Activated CD8-positive, alpha-beta memory T cell treated with anti-CD3 and anti-CD28 coated beads for 36 hours (primary cell): ENCODE measurements around the gene OXTR. TPM values are rescaled to one million over a fixed set of nuclear protein-coding genes. Genes with fewer than 3 reads are reported as not detected.

Experiments used
- CTCF ChIA-PET: fragments of 350-600 bp; sonication (Branson Sonifier 250); formaldehyde crosslinking; loops from one replicate; lab custom pipeline; 2021; ENCODE audit warnings: antibody characterized with exemption; lab: Charles Lee
- POLR2A ChIA-PET: fragments of 350-600 bp; sonication (Branson Sonifier 250); formaldehyde crosslinking; loops from one replicate; lab custom pipeline; 2021; ENCODE audit warnings: antibody characterized with exemption; lab: Charles Lee
- total RNA-seq, 2 experiments: library from RNA; stranded (reverse); gene quantifications; one replicate each; pipeline ENCODE4 v1.2.3, GENCODE V29; 2021

The OXTR gene
- 1 to 10 TPM in 1 of 2 experiments, under 1 TPM in 1; 0.73 to 1.0 TPM for total RNA-seq

DNA sequence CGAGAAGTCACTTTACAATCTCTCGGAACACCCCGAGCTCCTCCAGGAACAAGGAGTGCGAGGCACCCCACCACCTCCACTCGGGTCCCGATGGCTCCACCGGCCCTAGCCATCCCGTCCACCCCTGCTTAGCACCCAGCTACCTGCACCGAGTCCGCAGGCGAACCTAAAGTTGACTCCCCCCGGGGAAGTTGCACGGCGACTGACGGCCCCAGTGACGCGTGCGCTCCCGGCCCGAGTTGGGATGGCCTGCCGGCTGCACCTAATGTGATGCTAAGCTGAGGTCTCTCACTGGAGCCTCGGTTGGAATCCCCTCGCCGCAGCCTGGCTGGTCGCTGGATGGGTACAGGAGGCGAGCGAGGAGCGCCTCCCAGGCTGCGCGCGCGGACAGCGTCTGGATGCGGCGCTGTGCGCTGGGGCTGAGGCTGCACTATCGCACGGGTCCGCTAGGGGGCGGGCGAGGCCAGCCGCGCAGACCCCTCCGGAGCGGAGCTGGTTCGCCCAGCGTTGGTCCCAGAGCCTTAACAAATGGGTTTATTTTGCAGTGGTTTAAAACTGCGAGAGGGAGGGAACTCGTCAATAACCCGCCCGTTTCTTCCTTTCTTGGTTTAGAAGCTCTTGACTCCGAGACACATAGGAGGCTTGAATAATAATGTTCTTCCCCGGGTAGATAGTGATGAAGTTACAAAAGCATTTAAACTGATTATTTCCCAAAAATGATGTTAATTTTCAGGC is at the start of gene OXTR:
Gene OXTR (minus strand): TSS at position 526 of the 735 bp plus-strand sequence. CDS start 1,426 bp downstream, outside the sequence.
- ChIA-PET CTCF (interaction anchor here (0.6 to 1.5 kb wide), 7 partner anchors 9 to 533 kb away, joined by 3 to 6 read pairs (median 4); no protein-coding TSS in a partner anchor), POLR2A (no interaction called here)

DNA sequence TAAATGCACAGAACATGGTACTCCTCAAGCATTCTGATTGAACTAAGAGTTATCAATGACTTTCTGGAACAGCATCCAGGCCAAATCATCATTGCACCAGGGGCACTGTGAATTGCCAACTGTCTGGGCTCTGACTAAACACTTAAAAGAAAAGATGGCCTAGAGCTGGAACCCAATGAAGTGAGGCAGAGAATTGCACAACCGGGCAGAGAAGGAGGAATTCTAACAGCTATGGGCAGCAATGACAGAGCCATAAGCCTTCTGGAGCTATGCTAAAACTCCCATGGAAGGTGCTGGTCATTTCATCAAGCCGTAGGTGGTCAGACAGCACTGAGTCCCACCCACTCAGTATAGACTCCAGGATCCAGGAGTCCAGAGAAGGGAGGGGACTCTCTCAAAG is 48.1 kb upstream of the OXTR start:
- CTCF ChIA-PET = no interaction called here
- POLR2A ChIA-PET = no interaction called here

DNA sequence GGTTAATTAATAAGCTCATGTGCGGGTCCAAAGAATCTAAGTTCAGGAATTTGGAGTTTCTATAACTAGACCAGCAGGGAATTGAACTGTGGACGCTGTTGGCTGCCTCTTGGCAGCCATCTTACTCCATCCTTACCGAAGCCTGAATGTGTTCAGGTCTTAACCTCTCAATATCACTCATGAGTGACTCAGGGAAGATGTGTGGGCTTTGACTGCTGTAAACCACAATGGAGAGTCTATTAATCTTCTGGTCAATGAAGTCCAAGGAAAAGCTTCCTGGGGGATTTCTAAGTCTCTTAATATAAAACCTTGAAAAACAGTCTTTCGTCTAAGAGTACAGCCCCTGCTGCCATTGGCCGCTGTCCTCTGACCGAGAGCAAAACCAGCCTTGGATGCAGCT is 46.7 kb upstream of the OXTR start:
- ChIA-PET POLR2A (no interaction called here), CTCF (no interaction called here)

DNA sequence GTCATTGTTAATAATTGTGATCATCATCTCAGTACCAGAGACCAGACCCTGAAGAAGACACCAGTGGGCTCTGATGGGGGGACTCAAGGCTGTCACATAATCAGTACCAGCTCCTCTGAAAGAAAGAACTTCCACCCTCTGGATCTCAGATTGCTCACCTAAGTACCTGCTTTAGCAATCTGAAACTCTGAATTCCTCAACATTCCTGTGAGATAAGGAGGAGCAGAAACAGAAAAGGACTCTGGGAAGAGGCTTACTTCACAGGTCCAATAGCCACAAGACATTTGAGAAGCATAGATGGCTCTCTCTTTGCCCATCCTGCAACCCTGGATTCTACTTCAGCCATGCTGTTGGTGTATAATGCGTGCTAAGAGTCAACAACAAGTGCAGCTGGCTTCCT is 44.0 kb upstream of the OXTR start:
- ChIA-PET CTCF (no interaction called here), POLR2A (no interaction called here)

DNA sequence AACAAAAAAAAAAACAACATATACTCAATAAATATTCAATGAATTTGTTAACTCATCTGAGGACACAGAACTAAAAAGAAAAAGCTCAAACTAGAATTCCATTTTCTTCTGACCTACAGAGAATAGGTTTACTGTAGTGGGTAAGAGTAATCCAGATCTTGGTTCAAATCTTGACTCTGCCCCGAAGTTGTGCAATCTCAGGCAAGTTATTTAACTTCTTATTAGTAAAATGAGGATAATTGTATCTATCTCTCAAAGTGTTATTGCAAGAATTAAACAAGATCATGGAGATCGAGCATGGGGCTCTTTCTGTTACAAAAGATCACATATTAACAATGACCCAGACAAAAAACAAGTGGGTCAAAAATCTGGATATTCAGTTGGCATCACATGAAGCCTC is 41.1 kb upstream of the OXTR start:
- ChIA-PET POLR2A (no interaction called here), CTCF (no interaction called here)

DNA sequence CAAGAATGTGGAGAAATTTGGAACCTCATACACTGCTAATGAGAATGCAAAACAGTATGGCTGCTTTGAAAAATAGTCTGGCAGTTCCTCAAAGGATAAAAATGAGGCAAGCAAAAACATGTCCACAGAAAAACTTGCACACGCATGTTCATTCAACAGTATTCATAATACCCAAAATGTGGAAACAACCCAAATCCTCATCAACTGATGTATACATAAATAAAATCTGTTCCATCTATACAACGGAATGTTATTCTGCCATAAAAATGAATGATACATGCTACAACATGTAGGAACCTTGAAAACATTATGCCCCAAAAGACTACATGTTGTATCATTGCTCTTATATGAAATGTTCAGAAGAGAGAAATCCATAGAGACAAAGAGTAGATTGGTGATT is 36.4 kb upstream of the OXTR start:
- POLR2A ChIA-PET = no interaction called here
- CTCF ChIA-PET = no interaction called here

DNA sequence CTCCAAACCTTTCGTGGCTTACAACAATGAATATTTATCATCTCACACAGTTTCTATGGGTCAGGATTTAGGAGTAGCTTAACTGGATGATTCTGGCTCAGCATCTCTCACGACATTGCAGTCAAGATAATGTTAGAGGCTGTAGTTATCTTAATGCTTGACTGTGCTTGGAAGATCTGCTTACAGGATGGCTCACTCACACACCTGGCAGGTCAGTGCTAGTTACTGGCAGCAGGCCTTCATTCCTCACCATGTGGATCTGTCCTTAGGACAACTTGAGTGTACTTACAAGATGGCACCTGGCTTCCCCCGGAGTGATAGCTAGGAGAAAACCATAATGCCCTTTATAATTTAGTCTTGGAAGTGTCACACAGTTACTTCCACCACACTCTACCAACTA is 32.8 kb upstream of the OXTR start:
- CTCF ChIA-PET = no interaction called here
- POLR2A ChIA-PET = no interaction called here

DNA sequence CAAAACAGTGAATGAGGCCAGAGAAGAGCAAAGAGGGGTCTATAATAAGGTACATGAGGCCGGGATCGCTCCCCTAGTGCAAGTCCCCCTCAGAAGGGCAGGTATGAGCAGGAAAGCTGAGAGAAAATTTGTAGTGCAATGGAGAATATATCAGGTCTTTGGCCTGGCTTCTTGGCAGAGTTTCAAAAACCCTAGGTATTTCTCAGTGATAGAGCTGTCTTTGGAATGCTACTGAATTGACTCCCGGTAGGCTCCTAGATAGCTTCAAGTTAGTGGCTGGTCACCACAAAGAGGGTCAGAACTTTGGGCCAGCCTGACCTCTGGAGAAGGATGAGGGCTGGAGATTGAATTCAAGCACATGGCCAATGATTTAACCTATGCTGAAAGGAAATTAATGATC is 30.6 kb upstream of the OXTR start:
- POLR2A ChIA-PET = no interaction called here
- CTCF ChIA-PET = no interaction called here

DNA sequence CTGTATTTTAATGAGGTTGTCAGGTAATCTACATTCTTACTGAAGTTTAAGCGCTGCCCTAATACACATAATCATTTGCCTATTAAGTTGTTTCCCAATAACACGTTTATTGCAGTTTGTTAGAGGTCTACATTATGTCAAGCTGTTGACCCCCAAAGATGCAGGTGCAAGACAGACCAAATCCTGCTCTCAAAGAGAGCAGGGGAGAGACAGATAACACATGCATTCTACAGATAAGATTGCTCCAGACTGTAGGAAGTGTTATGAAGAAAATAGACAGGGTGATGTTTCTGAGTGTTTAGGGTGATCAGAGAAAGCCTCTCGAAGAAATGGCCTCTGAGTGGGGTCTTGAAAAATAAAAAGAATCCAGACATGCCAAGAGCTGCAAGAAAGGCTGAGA is 24.8 kb upstream of the OXTR start:
- CTCF ChIA-PET = no interaction called here
- POLR2A ChIA-PET = no interaction called here

DNA sequence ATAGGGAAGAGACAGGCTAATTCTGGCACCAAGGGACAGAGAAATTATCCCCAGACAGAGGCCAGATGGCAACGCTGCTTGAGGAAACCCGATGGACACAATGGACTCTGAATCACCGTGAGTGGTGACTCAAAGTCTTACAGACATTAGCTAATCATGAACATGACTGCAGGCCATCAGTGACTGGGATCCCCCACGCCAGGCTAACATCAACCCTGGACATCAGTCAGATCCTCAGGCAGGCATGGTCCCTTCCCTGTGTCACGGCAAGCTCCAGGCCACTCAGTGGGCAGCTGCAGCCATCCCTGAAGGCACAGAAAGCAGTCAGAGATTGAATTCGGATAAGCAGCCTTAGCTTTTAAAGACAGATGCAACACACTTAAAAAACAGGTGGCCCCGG is 23.8 kb upstream of the OXTR start:
- ChIA-PET CTCF (no interaction called here), POLR2A (no interaction called here)

DNA sequence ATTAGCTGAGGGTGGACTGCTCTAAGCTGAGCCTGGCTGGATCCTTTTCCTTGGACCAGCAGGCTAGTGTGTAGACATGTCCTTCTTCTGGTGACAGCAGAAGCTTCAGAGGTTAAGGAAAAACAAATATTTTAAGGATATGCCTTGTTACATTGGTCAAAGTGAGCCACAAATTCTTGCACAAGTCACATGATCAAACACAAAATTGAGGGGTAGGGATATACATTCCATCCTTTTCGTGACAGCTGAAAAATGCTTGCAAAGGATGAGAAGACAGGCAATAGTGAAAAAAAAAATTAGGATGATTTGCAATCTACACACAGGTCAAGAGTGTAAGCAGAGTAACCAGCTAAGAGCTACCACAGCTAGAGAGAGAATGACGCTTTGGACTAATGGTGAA is 21.1 kb upstream of the OXTR start:
- ChIA-PET POLR2A (no interaction called here), CTCF (no interaction called here)

DNA sequence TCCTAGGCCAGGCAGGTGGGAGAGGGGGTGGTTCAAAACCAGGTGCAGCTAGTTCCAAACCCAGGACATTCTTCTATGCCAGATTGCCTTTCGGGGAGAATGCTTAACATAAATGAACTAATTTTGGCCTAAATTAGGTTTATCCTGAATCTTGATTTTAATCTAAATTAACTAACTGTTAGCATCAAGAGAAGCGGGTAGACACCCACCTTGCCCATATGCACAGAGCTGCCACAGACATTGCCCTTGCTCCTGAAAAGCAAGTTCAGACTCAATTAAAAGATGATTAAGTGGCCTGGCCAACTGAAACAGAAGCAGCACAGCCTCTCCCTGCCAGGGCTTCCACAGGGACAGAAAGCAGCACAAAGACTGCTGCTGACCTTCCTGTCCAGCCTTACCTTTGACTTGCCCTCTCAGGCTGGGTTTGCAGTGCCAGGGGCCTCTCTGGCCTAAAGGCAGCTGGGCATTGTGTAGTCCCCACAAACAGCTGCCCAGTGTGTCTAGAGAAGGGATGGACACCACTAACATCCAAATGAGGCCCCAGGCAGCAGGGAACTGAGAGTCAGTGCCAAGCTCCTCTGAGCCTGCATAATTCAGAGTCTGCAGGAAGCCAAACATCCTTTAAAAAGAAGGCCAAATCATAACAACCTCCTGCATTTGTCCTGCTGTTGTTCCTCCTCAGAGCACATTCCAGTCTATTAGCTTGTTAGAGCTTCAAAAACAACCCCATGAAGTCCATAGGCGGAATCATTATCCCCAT is 15.4 kb upstream of the OXTR start:
- ChIA-PET POLR2A (no interaction called here), CTCF (no interaction called here)

DNA sequence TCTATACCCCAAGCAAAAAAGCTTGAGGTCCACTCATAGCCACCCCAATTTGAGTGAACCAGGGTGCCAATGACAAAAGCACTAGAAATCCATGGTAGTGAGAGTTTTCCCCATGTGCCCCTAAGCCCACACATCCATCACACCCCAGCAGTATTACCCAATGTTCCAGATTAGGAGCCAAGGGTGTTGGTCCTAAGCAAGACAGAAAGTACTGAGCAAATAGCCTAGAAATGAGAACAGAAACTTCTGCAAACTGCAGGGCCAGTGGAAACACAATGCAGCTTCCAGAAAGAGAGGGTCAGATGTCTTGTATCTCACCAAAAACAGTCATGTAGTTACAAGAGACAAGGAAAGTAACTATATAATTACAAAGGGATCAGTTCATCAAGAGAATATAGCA is 10.9 kb upstream of the OXTR start:
- POLR2A ChIA-PET = no interaction called here
- CTCF ChIA-PET = interaction anchor here (0.7 kb wide), 1 partner anchor 11 kb away, joined by 4 read pairs; the partner anchor contains the start of gene OXTR

DNA sequence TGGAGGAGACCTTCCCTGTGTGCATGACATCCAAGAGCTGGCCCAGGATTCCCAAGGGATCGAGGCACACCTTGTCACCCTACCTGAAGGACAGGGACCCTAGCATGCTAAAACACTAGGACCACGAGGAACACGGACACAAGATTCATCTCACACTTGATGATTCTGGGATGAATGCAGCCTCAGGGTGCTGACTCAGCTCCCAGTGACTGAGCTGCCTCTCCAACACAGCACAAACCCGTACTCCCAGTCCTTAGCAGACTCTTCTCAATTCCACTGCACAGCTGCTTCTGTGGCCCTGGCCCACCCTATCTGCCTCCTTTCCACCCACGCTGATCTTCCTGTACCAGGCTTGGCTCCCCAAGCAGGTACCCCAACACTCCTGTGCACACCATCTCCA is 9.1 kb upstream of the OXTR start:
- POLR2A ChIA-PET = no interaction called here
- CTCF ChIA-PET = interaction anchor here (1.4 kb wide), 1 partner anchor 8 kb away, joined by 3 read pairs; the partner anchor contains the start of gene OXTR

DNA sequence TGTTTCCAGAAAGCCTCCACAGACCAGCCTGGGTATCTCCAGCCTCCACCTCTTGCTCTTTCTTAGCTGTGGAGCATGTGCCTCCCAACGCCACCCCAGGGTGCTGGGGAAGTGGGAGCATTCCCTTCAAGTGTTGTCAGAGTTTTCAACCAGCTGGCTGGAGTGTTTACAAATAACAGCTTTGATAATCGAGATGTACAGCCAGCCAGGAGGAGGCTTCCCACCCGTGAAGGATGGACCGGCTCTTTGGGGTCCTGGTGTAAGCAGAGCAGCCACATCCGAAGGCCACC is 8.5 kb upstream of the OXTR start:
- POLR2A ChIA-PET = no interaction called here
- CTCF ChIA-PET = interaction anchor here (1.4 kb wide), 1 partner anchor 8 kb away, joined by 3 read pairs; the partner anchor contains the start of gene OXTR

DNA sequence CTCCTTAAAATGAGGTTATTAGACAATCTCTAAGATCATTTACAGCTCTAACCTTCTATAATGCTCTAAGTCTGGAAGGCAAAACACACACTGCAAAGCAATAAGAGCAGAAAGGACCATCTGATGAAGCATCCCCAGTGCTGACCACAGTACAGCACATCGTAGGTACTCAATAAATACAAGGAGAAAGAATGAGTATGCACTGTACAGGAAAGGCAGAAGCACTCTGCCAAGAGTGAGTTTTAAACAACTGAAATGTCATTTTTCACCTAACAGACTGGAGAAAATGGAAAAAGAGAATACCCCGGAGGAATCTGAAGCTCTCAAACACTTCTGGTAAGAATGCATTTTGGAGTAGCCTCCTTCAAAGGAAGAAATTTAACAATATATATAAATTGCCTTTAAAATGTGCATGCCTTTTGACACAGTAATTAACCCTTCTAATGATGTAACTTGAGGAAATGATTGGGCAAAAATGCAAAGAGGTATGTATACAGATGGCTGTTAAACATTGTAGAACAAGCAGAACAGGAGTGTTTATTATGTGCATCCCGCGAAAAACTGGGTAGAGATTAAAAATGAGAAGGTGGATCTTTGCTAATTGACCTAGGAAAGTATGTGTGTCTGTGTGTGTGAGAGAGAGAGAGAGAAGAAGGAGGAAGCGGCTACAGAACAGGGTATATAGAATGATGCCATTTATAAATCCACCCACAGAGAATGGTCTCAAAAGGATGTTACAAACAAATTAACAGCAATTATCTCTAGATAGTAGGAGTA is 8.0 kb upstream of the OXTR start:
- ChIA-PET CTCF (no interaction called here), POLR2A (no interaction called here)

DNA sequence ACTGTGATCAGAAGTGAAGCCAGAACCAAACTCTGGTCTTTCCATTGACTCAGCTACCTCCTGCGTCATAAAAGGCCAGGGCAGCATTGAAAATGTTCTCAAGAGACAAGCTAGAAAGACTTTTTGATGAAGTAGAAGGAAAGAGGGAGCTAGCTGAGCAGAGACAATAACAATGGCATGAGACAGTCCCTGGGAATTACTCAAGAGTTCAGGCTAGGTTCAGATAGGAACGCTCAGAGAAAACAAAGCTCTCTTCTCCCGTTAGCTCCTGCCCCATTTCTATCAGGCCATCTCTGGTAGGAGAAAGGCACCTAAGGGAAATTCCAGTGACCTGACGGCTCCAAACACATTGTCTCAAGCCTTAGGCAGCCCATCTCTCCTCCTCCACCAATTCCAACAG is 7.0 kb upstream of the OXTR start:
- CTCF ChIA-PET = no interaction called here
- POLR2A ChIA-PET = no interaction called here

DNA sequence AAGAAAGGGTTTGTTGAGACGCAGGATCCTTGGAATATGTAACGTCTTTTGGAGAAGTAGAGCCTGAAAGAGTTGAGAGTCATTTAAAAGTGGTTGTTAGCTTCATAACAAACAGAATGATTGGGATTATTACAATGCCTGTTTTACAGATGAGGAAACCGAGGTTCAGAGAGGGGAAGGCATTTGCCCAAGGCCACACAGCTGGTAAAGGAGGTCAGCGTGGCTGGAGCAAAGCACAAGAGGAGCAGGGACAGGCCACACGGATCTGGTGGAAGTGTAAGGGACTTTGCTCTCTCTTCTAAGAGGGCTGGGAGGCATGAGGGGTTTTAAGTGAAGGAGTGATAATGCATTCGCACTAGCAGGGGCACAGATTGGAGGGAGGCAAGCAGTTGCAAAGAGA is 6.2 kb upstream of the OXTR start:
- ChIA-PET CTCF (no interaction called here), POLR2A (no interaction called here)

DNA sequence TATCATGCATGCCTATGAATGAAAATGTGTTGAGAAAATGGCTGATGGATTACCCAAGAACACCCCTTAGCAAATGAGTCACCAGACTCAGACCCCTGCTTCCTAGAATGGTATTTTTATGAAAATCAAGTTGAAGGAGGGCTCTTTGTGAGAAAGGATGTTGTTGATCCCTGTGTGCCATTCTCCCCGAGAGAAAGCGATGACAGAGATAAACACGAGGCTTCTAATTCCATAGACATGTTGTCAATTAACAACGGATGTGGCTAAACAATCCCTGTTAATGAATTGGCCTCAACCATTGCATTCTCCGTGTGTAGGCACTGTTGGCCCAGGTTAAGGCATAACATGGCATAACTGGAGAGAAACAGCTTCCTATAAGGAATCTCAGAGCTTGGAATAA is 5.8 kb upstream of the OXTR start:
- POLR2A ChIA-PET = no interaction called here
- CTCF ChIA-PET = no interaction called here

DNA sequence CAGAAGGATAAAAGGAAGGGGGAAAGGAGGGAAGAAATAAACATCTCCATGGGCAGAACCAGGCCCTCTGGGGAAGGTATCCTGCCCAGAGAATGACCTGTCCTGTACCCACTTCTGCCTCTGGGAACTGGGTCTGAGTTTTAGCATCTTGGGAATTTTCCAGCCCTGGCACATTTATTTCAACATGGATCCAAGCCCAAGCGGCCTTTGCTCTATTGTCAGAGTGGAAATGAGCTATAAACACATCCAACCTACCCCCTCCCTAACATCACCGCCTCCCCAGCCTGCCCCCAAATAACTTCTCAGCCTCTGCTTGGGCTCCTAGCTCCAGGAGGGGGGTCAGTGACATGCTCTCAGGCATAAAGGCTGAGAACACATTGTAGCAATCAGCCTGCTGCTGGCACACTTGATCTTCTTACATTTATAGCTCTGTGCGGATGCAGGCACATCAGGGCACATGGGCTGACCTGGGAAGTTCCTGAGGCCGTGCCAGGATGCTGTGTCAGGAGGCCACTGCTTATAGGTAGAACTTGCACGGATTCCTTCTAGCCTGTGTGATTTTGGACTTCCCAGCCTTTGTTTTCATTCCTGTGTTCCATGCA is 4.6 kb upstream of the OXTR start:
- ChIA-PET POLR2A (no interaction called here), CTCF (no interaction called here)
